Body of pancreas (tissue), 4 donors: ENCODE measurements around the gene NRCAM. TPM values are rescaled to one million over a fixed set of nuclear protein-coding genes. Genes with fewer than 3 reads are reported as not detected.

Source experiments
- ATAC-seq: fragments of 150-250 bp; one replicate; pipeline ENCODE4 v1.9.1; 2016
- DNase-seq, 4 donors: peaks; one replicate each; pipeline ENCODE4 v3.0.0-alpha.2; 2019
- H3K27ac ChIP-seq, 4 donors: fragments of 200-600 bp; sonication (generic); 1 replicate in 3 of 4; 2 replicates in 1 of 4; pipeline versions ENCODE4 v1.5.1 to v1.6.1; 2016 to 2019; ENCODE audit warnings: mild to moderate bottlenecking in 1 of 4, mixed read lengths in 1 of 4, moderate library complexity in 1 of 4
- H3K27me3 ChIP-seq, 2 donors: fragments of 200-600 bp; sonication (generic); one replicate each; pipeline ENCODE4 v1.6.0; 2016; ENCODE audit warnings: mild to moderate bottlenecking in 1 of 2
- H3K36me3 ChIP-seq, 2 donors: fragments of 200-600 bp; sonication (generic); replicated peaks in 1 of 2; 2 replicates each; pipeline ENCODE4 v1.5.1; 2016; ENCODE audit warnings: low read depth in 2 of 2; ENCODE audit not compliant: insufficient read depth in 1 of 2
- H3K4me1 ChIP-seq: fragments of 200-600 bp; sonication (generic); one replicate; pipeline ENCODE4 v1.6.0; 2016
- H3K4me3 ChIP-seq, 2 donors: fragments of 200-600 bp; sonication (generic); 1 replicate in 1 of 2; 2 replicates in 1 of 2; pipeline ENCODE4 v1.5.1; 2016 to 2019
- H3K9me3 ChIP-seq, 3 donors: fragments of 200-600 bp; sonication (generic); 1 replicate in 2 of 3; 2 replicates in 1 of 3; pipeline ENCODE4 v1.5.1; 2016
- POLR2A ChIP-seq, 3 donors: fragments of 450-650 bp; IDR thresholded peaks; one replicate each; pipeline ENCODE4 v1.6.1; 2016; ENCODE audit warnings: antibody characterized with exemption in 3 of 3, mild to moderate bottlenecking in 2 of 3
- whole genome bisulfite sequencing, 2 donors: methylation state at CpG; one replicate each; pipeline ENCODE4 v1.1.5; 2017; 5-methylcytosine and 5-hydroxymethylcytosine counted together
- intact Hi-C: fragments of 100-400 bp; cut with DNase I; formaldehyde crosslinking; loops from one replicate; pipeline ENCODE4 v1.15.1; 2023
- total RNA-seq, 2 donors: library from RNA; depleted of rRNA; stranded (reverse); fragments of >200 nt; gene quantifications; one replicate each; pipeline ENCODE4 v1.1.0, GENCODE V29; 2016
- TF ChIP-seq, protein P1 (sequence below), 7 experiments: fragments of 450-650 bp in 4 of 7; fragments of 200-600 bp in 3 of 7; sonication (generic) in 3 of 7; IDR thresholded peaks; one replicate each; pipeline ENCODE4 v1.5.1; 2016 to 2019; ENCODE audit warnings: antibody characterized with exemption in 7 of 7

Gene NRCAM
- total RNA-seq, 2 donors from 2014 or later: 39.4 to 49.8 TPM

DNA sequence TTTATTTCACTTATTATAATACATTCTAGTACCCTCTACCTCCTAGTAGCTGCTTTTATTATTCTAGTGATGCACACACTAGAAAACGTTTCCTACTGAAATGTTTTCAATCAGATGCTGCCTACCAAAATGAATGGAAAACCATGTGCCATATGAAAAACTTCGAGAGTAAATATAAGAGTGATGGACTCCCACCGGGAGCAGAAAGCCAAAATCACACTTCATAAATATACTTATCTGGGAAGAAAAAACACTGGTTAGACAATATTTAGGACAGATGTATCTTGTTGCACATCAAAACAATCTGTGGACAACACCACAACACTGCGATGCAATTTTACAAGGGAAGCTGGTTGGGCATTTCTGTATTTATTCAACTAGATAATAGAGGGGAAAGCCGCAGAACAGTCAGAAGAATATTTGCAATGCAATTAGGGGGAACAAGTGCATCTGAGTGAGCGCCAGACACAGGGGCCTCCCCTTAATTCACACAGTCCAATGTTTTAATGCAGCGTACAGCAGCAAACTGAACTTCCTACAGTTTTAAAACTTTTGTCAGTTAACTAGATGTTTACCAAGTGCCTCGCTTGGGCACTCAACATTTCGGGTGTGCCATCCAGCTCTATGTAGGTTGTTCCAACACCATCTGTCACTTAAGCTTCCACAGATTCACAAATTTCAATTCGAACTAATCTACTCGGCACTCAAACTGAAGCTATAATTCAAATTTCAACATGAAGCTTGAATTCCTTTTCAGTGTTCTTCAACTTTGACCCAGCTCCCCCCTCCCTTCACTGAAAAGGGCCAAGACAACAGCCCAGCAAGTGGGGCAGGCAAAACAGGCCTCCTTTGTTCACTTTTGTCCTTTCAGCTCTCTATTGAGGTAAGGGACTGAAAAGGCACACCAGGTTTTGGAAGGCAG is 7.4 kb downstream of the NRCAM start:
- TF ChIP-seq, protein P1, sequence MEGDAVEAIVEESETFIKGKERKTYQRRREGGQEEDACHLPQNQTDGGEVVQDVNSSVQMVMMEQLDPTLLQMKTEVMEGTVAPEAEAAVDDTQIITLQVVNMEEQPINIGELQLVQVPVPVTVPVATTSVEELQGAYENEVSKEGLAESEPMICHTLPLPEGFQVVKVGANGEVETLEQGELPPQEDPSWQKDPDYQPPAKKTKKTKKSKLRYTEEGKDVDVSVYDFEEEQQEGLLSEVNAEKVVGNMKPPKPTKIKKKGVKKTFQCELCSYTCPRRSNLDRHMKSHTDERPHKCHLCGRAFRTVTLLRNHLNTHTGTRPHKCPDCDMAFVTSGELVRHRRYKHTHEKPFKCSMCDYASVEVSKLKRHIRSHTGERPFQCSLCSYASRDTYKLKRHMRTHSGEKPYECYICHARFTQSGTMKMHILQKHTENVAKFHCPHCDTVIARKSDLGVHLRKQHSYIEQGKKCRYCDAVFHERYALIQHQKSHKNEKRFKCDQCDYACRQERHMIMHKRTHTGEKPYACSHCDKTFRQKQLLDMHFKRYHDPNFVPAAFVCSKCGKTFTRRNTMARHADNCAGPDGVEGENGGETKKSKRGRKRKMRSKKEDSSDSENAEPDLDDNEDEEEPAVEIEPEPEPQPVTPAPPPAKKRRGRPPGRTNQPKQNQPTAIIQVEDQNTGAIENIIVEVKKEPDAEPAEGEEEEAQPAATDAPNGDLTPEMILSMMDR (IDR thresholded peaks at IDR 0.05): no peak
- no peak for TF ChIP-seq POLR2A (IDR thresholded peaks at IDR 0.05)
- H3K36me3 ChIP-seq: no peaks in the 10 kb centered on the region
- no peaks in the 10 kb centered on the region for H3K9me3 ChIP-seq
- 53 to 64% methylated on average over 11 of the region's 11 CpGs for WGBS, 2 donors
- no peak for ATAC-seq
- H3K4me3 ChIP-seq: no peak overlapping the region
- intact Hi-C loops: no loop called here
- no peak overlapping the region for H3K27ac ChIP-seq
- DNase-seq: no peak
- H3K4me1 ChIP-seq: peaks cover 32% of the 10 kb centered on the region
- no peaks in the 10 kb centered on the region for H3K27me3 ChIP-seq

GRCh38 chr7:108442039-108442568 is 14.1 kb downstream of the NRCAM start:
- ATAC-seq: no peak
- intact Hi-C loops: no loop called here
- 79 to 82% methylated on average over 5 of the region's 5 CpGs for WGBS, 2 donors

GRCh38 chr7:108441392-108441955 is 14.8 kb downstream of the NRCAM start:
- Histone ChIP-seq H3K4me3 (no peak overlapping the region), H3K4me1 (peaks cover 20% of the 10 kb centered on the region), H3K27me3 (no peaks in the 10 kb centered on the region), H3K36me3 (no peaks in the 10 kb centered on the region), H3K27ac (no peak overlapping the region), H3K9me3 (no peaks in the 10 kb centered on the region)
- DNase-seq: no peak
- intact Hi-C loops: no loop called here
- TF ChIP-seq POLR2A (IDR thresholded peaks at IDR 0.05): no peak
- TF ChIP-seq, protein P1 (IDR thresholded peaks at IDR 0.05): no peak
- ATAC-seq: no peak
- 62 to 74% methylated on average over 4 of the region's 4 CpGs for WGBS, 2 donors

More at GRCh38 chr7:108442039-108442568, 14.1 kb downstream of the NRCAM start:
- Histone ChIP-seq H3K36me3 (no peaks in the 10 kb centered on the region), H3K27ac (no peak overlapping the region), H3K9me3 (no peaks in the 10 kb centered on the region), H3K4me1 (peaks cover 20% of the 10 kb centered on the region), H3K27me3 (no peaks in the 10 kb centered on the region), H3K4me3 (no peak overlapping the region)
- DNase-seq: no peak
- TF ChIP-seq, protein P1 (IDR thresholded peaks at IDR 0.05): no peak
- no peak for TF ChIP-seq POLR2A (IDR thresholded peaks at IDR 0.05)

DNA sequence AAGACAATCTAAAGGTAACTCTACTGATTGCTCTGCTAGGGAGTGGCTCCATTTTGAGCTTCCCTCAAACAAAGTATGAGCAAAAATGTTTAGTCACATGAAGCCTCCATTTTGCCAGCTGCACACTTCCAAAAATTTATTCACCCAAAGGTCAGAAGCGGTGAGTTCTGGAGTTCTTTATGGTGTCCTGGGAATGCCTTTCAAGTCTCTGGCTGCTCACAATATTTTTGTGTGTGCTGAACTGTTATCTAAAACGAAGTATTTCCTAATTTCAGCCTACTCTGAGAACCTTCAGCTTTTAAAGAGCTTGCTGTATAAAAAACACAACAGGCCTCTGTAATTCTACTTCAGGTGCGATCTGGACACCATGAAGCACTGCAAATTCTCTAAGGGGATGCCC is 15.6 kb downstream of the NRCAM start:
- Histone ChIP-seq H3K27me3 (no peaks in the 10 kb centered on the region), H3K36me3 (no peaks in the 10 kb centered on the region), H3K4me3 (no peak overlapping the region), H3K27ac (peak overlapping the region in 2 of 4 donors; percentile 7 to 10), H3K4me1 (peaks cover 21% of the 10 kb centered on the region), H3K9me3 (no peaks in the 10 kb centered on the region)
- DNase-seq (no peak), ATAC-seq (no peak)
- 60 to 71% methylated on average over 3 of the region's 3 CpGs for WGBS, 2 donors
- TF ChIP-seq, protein P1 (IDR thresholded peaks at IDR 0.05): no peak
- TF ChIP-seq POLR2A (IDR thresholded peaks at IDR 0.05): no peak
- intact Hi-C loops: no loop called here
